HG02623 (cell line): ENCODE data around the gene TGFBR3L.
A peak's percentile ranks its signal among the peaks of the same experiment; 100 is the strongest.

Experiments
- ATAC-seq: cut with Tn5 transposase; IDR thresholded peaks from one replicate; pipeline ENCODE4 v1.9.1; 2021; ENCODE audit warnings: moderate library complexity; ENCODE audit not compliant: unreplicated experiment

Gene TGFBR3L

DNA sequence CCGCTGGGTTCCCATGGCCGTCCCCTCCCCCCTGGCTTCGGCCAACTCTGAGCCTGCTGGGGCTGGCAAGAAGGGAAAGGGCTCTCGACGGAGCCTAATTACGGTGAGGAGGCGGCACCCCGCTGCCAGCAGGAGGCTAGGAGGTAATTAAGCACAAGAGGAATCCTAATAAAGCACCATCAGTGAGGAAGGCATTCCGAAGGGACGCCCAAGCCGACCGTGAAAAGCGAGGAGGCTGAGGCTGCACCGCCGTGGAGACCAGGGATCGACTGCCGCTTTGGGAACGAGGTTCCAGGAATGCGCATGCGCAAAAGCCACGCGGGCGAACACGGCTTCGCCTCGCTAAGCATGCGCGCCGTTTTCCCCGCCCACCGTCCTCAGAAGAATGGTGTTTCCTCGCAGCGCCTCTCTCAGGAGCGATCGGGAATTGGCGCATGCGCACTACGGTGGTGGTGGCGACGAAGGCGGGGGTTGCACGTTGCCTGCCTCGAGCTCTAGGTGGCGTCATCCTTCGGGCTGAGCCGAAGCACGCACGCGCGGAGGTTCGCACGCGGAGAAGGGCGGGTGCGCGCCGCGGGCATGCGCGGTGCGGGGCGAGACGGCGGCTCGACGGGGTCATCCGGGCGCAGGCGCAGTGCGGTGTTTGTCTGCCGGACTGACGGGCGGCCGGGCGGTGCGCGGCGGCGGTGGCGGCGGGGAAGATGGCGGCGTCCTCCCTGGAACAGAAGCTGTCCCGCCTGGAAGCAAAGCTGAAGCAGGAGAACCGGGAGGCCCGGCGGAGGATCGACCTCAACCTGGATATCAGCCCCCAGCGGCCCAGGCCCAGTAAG, 11.2 kb upstream of the TGFBR3L start, which contains the start of gene MAP2K7:
Gene MAP2K7, plus strand, starts transcription at position 634 of the 830 bp plus-strand sequence. Its CDS starts 68 bp downstream, at position 702.
- peak; percentile 83 for ATAC-seq

DNA sequence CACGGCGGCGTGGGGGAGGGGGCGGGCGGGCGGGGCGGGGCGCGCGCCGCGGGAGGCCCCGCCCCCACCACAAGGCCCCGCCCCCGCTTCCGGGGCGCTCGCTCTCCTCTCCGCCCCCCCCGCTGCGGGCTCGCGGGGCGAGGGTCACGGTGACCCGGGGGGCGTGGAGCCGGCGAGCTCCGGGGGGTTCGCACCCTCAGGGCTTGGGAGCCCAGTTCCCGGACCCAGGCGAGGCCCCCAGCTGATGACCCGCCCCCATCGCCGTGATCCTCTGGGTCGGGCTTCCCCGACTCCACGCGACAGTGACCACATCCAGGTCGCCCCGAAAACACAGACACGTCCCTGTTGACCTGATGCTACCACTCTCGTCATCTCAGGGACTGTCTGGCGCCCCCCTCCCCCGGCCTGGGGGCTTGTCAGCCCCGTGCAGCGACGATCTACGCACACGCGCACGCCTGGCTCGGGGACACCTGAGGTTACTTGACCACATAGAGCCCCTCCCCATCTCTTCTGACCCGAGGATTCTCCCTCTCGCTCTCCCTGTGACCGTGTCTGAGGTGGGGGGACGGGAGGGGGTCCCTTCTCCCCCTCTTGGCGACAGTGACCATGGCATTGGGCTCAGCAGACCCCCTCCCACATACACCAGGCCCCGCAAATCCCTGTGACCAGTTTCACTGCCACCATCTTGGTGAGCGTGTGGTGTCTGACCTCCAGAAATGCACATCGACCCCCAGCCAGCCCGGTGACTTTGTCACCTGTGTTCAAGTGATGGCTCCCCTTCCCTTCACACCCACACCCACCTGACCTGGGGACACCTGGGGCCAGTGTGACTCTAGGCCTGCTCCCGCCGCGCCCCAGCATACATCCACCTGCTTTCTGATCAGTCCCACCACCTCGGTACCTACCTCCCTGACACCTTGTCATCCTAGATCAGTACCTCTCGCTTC, 10.3 kb upstream of the TGFBR3L start:
- peak; percentile 22 for ATAC-seq

DNA sequence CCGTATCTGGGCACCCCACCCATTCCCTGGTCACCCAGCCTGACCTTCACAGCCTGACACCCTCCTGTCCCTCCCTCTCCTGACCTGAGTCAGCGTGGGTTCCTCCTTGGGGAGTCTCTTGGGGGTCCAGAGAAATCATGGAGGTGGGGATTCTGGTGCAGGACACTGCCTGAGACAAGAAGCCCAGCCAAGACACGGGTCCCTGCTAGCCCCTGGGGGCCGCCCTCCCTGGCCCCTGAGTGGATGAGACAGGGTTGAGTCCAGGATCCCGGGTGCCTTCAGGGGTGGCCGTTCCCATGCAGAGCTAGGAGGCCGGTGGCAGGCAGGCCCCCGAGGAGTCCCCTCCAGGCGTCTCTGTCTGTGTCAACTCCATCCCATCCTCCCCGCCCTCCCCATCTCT, 9.4 kb upstream of the TGFBR3L start:
- ATAC-seq, result no peak

DNA sequence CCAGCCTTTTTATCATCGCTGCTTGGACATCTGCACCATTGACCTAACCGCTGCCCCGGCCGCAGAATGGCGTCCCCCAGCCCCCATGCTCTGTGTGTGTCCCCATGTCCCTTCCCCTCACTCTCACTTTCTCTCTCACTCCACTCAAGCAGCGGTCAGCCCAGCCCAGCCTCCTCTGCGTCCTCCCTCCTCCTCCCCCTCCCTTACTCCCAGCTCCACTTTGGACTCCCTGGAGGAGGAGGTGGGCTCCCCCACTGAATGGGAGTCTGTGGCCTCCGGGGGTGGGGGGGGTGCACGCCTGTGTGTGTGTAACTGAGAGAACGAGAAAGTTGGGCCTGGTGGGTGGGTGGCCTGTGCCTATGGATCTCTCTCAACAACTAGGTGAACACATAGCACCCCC, 8.8 kb upstream of the TGFBR3L start:
- ATAC-seq, result no peak

GRCh38 chr19:7907122-7907521, 7.5 kb upstream of the TGFBR3L start:
- ATAC-seq, result no peak

- no peak for ATAC-seq
These were observed 7.1 kb upstream of the TGFBR3L start for GRCh38 chr19:7907544-7907943.

- no peak for ATAC-seq
These were observed 6.4 kb upstream of the TGFBR3L start for GRCh38 chr19:7908078-7908699.

DNA sequence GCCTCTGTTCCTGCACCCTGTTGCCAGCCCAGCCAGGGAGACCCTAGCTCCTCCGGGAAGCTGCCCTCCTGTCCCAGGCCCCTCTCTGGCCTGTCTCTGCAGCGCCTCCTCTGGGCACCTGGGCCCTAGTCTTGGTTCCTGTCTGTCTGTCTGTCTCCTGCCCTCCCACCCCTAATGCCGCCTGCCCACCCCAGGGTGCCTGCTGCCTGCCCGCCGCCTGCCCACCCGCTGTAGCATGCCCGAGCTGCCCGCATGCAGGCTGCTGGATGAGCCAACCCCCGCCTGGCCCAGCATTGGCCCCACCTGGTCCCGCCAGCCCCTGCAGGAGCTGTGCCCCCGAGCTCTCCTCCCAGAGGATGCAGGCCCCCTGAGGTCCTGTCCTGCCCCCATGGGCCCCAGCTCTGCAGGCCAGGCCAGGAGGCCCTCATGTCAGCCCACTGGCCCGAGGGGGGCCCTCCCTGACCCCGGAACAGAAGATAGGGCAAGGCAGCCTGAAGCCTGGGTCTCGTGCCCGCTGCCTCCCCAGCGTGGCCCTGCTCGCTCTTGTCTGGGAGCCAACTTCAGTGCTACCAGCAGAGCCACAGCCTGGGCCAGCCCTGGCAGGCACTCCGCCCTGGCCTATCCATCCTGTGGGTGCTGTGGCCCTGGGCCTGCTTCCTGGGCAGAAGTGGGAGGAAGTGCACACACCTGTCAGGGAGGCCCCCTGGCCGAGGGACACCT, 5.7 kb upstream of the TGFBR3L start:
- no peak for ATAC-seq

- no peak for ATAC-seq
These were observed 5.1 kb upstream of the TGFBR3L start for GRCh38 chr19:7909471-7910067.

DNA sequence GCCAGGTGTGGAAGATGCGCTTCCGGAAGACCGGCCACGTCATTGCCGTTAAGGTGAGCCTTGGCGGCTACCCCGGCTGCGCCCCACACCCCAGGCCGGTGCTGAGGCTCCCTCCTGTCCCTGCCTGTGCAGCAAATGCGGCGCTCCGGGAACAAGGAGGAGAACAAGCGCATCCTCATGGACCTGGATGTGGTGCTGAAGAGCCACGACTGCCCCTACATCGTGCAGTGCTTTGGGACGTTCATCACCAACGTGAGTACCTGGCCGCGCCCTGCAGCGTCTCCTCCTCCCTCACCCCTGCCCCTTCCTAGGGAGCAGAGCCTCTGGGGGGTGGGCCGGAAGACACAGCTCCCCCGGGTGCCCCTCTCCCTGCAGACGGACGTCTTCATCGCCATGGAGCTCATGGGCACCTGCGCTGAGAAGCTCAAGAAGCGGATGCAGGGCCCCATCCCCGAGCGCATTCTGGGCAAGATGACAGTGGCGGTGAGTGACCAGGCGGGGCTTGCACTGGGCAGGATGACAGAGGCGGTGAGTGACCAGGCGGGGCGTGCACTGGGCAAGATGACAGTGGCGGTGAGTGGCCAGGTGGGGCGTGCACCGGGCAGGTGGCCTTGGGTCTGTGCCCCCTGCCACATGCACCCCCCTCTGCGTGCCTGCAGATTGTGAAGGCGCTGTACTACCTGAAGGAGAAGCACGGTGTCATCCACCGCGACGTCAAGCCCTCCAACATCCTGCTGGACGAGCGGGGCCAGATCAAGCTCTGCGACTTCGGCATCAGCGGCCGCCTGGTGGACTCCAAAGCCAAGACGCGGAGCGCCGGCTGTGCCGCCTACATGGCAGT, 4.1 kb upstream of the TGFBR3L start:
- ATAC-seq, result no peak

DNA sequence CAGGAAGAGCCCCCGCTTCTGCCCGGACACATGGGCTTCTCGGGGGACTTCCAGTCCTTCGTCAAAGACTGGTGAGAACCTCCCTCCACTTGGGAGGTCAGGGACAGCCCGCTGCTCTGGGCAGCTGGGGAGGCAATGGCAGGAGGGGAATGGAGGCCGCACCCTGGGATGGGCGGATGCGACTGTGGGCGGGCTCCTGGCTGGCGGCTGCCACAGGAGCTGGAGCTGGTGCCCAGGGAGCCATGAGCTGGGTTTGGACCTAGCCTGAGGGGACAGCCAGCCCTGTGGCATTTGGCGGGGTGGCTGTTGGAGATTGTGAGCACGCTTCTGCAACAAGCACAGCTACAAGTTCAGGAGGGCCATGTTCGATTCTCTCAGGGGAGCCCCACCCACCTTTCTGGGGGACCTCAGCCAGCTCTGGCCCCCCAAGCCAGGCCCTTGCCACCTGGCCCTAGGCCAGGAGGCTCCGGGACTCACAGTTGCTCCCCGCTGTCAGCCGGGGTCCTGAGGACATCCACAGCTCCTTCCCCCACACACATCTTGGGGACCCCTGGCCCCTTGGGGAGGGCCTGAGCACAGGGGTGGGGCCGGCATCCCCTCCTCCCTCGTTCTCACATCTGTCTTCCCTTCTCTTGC, 3.0 kb upstream of the TGFBR3L start:
- ATAC-seq, result no peak

DNA sequence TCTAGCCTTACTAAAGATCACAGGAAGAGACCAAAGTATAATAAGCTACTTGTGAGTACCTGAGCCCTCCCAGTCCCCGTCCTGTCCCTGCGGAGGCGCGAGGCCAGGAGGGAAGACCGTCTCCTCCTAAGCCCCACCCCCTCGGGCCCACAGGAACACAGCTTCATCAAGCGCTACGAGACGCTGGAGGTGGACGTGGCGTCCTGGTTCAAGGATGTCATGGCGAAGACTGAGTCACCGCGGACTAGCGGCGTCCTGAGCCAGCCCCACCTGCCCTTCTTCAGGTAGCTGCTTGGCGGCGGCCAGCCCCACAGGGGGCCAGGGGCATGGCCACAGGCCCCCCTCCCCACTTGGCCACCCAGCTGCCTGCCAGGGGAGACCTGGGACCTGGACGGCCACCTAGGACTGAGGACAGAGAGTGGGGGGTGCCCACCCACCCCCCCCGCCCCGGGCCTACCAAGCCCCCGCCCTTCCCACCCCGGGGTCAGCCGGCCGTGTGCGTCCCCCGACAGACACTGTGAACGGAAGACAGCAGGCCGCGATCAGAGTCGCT, 2.4 kb upstream of the TGFBR3L start:
- ATAC-seq, result no peak

- ATAC-seq, result no peak
These were observed 1.7 kb upstream of the TGFBR3L start for GRCh38 chr19:7912697-7913564.

DNA sequence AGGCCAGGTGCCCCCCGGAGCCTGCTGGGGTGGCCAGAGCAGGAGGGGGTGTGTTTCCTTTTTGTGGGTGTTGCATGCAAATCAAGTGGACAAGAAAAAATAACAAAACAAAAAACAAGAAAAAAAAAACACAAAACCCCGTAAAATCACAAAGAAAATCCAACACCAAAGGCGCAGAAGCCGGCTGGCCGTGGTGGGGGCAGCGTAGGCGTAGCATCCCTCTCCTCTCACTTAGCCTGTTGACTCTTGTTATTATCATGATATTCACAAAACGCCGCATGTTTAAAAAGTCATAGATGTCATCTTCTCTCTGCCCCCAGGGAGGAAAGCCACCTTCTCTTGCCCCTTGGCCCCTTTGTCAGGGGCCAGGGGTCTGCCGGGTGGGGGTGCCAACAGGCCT, 978 bp upstream of the TGFBR3L start:
- ATAC-seq, result no peak

DNA sequence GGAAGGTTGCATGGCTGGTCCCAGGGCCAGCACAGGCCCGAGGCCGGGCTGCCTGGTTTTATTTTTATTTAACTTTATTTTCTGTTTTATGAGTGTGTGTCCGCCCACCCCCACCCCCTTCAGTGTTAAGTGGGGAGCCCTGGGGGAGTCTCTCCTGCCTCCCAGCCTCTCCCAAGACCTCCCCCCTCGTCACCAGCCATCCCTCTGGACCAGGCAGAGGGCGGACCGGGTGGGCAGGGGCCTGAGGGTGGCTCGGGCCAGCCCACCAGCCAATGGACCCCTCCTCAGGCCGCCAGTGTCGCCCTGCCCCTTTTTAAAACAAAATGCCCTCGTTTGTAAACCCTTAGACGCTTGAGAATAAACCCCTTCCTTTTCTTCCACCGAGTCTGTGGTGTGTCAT, 531 bp upstream of the TGFBR3L start:
- ATAC-seq, result no peak

DNA sequence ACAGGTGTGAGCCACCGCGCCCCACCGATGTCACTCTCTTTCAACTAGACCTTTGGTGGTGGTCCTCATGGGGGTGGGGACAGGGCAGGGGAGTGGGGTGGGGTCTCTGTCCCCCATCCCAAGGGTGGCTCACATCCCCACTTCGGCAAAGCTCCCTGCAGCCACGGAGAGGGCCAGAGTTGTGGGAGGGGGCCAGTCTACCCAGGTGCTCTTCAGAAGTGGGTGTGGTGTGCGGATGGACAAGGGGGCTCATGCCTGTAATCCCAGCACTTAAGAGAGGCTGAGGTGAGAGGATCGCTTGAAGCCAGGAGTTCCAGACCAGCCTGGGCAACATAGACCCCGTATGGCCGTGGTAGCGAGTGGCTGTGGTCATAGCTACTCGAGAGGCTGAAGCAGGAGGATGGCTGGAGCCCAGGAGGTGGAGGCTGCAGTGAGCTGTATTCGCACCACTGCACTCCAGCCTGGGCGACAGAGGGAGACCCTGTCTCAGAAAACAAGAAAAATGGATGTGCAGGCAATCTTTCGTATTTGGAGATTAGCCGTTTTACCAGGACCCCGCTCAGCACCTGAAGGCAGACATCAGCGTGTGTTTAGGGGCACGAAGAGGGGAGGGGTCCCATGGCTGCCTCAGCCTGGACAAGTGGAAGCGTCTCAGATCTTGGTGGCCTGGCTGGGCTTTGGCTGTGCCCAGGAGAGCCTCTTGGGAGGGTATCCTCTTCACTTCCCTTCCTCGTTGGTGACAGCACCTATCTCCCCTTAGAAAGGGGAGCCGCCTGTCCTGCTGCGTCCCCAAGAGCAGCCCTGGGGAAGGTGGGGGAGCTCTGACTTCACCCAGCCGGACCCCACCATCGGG, 846 bp downstream of the TGFBR3L start:
- ATAC-seq, result no peak
